ENCODE data around the gene PSMC5. TPM values are rescaled to one million over a fixed set of nuclear protein-coding genes. Genes with fewer than 3 reads are reported as not detected.

Gene PSMC5
- total and polyA plus RNA-seq, 2 donors (not counting 3 experiments of a cell fraction or from before 2014, with no cell fraction given), result 179 to 236 TPM

DNA sequence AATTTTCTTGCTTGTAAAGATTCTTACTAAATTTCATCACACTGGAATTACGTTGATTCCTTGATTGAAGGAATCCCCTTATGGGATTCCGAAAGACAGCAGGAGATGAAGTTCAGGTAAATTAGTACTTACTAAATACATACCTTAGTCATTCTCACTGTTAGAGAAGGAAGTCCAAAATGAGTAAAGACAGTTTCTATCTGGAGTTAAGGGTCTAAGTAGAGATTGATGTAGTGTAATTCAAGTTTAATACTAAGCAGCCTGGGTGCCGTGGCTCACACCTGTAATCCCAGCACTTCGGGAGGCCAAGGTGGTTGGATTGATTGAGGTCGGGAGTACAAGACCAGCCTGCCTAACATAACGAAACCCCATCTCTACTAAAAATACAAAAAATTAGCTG lies 43.7 kb upstream of the PSMC5 start:
- Histone ChIP-seq H3K9me3 (replicated peaks; ENCODE audit: control insufficient read depth, insufficient read depth, low read length) (no peaks in the 10 kb centered on the region), H3K4me2 (ENCODE audit: insufficient read depth, low read length) (no peak overlapping the region), H3K4me1 (ENCODE audit: control insufficient read depth, extremely low read depth, insufficient read depth, low read length) (peaks cover 10% of the 10 kb centered on the region), H3K9me1 (replicated peaks; ENCODE audit: control insufficient read depth, extremely low read depth, insufficient read depth, low read length) (no peaks in the 10 kb centered on the region), H3K36me3 (ENCODE audit: control insufficient read depth in 2 of 2, extremely low read depth in 1 of 2, insufficient read depth in 2 of 2, low read length in 2 of 2) (peaks cover 3 to 13% of the 10 kb centered on the region in 2 experiments), H3K27ac (ENCODE audit: insufficient read depth, low read depth, low read length) (no peak overlapping the region), H3K79me2 (ENCODE audit: control insufficient read depth, insufficient read depth, low read length) (peaks cover 80% of the 10 kb centered on the region), H4K20me1 (replicated peaks; ENCODE audit: control insufficient read depth, extremely low read depth, insufficient read depth, low read length) (peaks cover 13% of the 10 kb centered on the region), H3K9ac (replicated peaks; ENCODE audit: extremely low read depth, insufficient read depth, low read length) (no peak overlapping the region), H2AFZ (ENCODE audit: low read depth, low read length) (no peak overlapping the region), H3K4me3 (replicated peaks in 1 of 3; ENCODE audit: insufficient read depth in 1 of 3, low read depth in 1 of 3, low read length in 3 of 3) (no peak overlapping the region), H3K27me3 (ENCODE audit: control insufficient read depth in 2 of 2, insufficient read depth in 2 of 2, low read length in 2 of 2) (no peaks in the 10 kb centered on the region)
- ChIA-PET POLR2A (no interaction called here), CTCF (interaction anchor here (1.0 to 1.4 kb wide), 3 partner anchors 9 to 52 kb away, joined by 3 to 7 read pairs (median 4); partner anchors contain the start of gene DDX42)
- BruUV-seq (replicated peaks), result no TSS peak
- intact Hi-C loops (cut with micrococcal nuclease) (no loop called here), dilution Hi-C loops (cut with MboI; ENCODE audit: extremely low pct_ligation_motif_present, low sequenced_read_pairs) (no loop called here)
- DNase-seq (ENCODE audit: low read depth, low spot score), result no peak
- no peak for TF ChIP-seq GATA2 (IDR thresholded peaks at IDR 0.05; ENCODE audit: insufficient read depth, insufficient read length, low read depth, low read length)
- TF ChIP-seq POLR2A (IDR thresholded peaks at IDR 0.05; ENCODE audit: low read depth, low read length), result no peak
- no peak for TF ChIP-seq EZH2 (IDR thresholded peaks at IDR 0.05; ENCODE audit: borderline replicate concordance, low read depth, low read length, severe bottlenecking)
- TF ChIP-seq JUN (IDR thresholded peaks at IDR 0.05; ENCODE audit: borderline replicate concordance, insufficient read depth, insufficient read length, low read depth), result no peak
- no peak for TF ChIP-seq POLR2AphosphoS5 (IDR thresholded peaks at IDR 0.05; ENCODE audit: insufficient read depth, low read depth, low read length)
- no peak for TF ChIP-seq MYC (IDR thresholded peaks at IDR 0.05; ENCODE audit: low read depth, low read length)
- no peak for TF ChIP-seq CTCF (IDR thresholded peaks at IDR 0.05; ENCODE audit: extremely low read depth in 1 of 2, insufficient read depth in 1 of 2, low read depth in 1 of 2, low read length in 2 of 2)
- no peak for TF ChIP-seq FOS (IDR thresholded peaks at IDR 0.05; ENCODE audit: borderline replicate concordance, insufficient read depth, low read length)
- TF ChIP-seq, protein P1, sequence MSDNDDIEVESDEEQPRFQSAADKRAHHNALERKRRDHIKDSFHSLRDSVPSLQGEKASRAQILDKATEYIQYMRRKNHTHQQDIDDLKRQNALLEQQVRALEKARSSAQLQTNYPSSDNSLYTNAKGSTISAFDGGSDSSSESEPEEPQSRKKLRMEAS (IDR thresholded peaks at IDR 0.05; ENCODE audit: insufficient read depth, insufficient read length), result no peak
- FAIRE-seq, result no peak
